OCI-LY1 (cell line): ENCODE measurements around the gene HSPE1.

Source experiments
- CTCF ChIP-seq: fragments of 200-600 bp; sonication (generic), shearing (Covaris generic); IDR thresholded peaks from 2 replicates; pipeline ENCODE4 v1.5.1; 2017; ENCODE audit warnings: mild to moderate bottlenecking, antibody characterized with exemption, low read length, moderate library complexity, mixed read lengths
- EZH2 ChIP-seq: fragments of 200-600 bp; sonication (generic), shearing (Covaris generic); IDR thresholded peaks from 2 replicates; pipeline ENCODE4 v1.8.0; 2017; ENCODE audit warnings: borderline replicate concordance, mixed run types, mild to moderate bottlenecking, antibody characterized with exemption, low read length, moderate library complexity, mixed read lengths

GRCh38 chr2:197516393-197516761, 16.2 kb downstream of the HSPE1 start:
- TF ChIP-seq CTCF (no peak), EZH2 (no peak)
